GM12865 (cell line): ENCODE results near the gene TDRD12.
A peak's percentile ranks its signal among the peaks of the same experiment; 100 is the strongest.
"Not testable (repeated sequence)": the region's sequence is repeated elsewhere in the genome, so short reads cannot be mapped to it uniquely, and the experiment has no call there.

Experiments
- DNase-seq: peaks from one replicate; pipeline ENCODE4 v3.0.0; 2010; ENCODE audit warnings: low read depth
- H3K4me3 ChIP-seq: 2 replicates; pipeline ENCODE4 v1.5.1; 2011; ENCODE audit warnings: mild to moderate bottlenecking, low read depth, low read length, control low read depth
- TF ChIP-seq, protein P1 (sequence below): IDR thresholded peaks from 2 replicates; pipeline ENCODE4 v1.5.1; 2011; ENCODE audit warnings: low read length, control low read depth, low read depth, inconsistent platforms; ENCODE audit not compliant: insufficient read depth; ENCODE audit errors: missing control alignments

Gene TDRD12

DNA sequence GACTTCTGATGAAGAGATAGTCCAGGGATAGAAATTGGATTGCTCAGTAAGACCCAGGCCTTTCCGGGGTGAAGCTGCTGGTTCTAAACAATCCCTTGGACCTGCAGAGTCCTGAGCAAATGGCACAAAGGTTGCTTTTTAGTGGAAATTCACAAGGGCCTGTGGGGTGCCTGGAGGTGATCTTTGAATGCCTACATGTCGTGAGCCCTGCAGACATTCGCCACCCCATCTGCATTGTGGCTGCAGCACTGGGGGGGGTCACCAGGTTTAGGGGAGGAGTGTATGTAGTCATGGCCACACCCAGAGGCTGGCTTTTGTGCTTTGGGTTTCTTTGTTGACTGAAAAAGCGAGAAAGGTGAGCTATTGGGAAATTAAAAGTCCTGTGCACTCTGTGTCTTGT, 108.6 kb downstream of the TDRD12 start:
- DNase-seq: no peak
- no peak overlapping the region for H3K4me3 ChIP-seq
- TF ChIP-seq, protein P1, sequence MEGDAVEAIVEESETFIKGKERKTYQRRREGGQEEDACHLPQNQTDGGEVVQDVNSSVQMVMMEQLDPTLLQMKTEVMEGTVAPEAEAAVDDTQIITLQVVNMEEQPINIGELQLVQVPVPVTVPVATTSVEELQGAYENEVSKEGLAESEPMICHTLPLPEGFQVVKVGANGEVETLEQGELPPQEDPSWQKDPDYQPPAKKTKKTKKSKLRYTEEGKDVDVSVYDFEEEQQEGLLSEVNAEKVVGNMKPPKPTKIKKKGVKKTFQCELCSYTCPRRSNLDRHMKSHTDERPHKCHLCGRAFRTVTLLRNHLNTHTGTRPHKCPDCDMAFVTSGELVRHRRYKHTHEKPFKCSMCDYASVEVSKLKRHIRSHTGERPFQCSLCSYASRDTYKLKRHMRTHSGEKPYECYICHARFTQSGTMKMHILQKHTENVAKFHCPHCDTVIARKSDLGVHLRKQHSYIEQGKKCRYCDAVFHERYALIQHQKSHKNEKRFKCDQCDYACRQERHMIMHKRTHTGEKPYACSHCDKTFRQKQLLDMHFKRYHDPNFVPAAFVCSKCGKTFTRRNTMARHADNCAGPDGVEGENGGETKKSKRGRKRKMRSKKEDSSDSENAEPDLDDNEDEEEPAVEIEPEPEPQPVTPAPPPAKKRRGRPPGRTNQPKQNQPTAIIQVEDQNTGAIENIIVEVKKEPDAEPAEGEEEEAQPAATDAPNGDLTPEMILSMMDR: no peak

DNA sequence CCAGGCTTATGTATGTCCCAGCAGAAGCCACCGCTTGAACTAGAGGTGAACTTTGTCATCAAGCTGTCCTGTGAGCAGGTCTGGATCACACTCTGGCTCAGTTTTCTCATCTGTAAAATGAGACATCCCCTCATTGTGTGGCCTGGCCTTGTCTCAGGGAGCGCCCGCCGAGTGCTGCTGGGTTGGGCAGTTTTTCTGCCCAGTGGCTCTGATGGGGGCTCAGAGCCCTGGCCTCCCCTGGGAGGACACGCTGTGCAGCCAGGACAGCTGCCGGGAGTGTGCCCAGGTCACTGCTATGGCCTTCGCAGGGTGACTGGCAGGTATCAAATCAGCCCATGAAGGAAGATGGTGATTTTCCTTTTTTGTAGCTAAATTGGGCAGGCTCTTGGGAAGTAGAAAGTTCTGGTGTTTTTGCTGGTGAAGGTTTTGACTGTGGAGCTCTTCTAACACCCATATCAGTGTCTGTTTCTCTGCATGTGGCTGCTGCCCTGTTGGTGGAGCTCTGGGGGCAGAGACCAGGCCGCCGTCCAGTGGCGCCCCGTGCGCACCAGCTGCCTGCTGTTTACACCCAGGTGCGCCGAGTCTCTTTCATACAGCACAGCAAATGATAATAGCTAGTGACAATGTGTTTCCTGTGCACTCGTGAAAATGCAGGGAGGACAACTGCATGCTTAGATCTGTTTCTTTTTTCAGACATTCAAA, 109.2 kb downstream of the TDRD12 start:
- no peak overlapping the region for H3K4me3 ChIP-seq
- TF ChIP-seq, protein P1: no peak
- DNase-seq: no peak

DNA sequence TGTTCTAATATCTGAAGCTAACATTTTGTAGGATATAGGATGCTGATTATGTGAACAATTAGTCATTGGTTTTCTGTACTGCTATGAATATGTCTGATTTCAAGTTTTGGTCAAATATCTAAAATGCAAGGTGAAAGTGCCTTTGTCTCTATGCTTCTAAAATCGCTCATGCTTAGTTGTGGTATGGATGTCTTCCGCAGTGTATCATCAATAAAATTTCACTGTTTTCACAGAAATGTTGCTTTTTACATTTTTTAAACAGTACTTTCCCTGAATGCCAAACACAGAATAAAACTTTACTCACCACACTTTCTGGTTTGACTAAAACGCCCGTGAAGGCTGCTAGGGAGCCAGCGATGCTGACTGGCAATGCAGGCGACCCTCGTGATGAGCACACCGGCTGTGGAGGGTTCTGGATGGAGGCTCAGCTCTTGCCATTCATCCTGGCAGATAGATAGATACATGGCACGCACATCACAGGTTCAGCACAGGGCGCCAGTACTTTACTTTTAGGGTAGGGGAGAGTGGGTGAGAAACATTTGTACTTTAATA, 109.9 kb downstream of the TDRD12 start:
- TF ChIP-seq, protein P1: no peak
- H3K4me3 ChIP-seq: no peak overlapping the region
- DNase-seq: no peak

DNA sequence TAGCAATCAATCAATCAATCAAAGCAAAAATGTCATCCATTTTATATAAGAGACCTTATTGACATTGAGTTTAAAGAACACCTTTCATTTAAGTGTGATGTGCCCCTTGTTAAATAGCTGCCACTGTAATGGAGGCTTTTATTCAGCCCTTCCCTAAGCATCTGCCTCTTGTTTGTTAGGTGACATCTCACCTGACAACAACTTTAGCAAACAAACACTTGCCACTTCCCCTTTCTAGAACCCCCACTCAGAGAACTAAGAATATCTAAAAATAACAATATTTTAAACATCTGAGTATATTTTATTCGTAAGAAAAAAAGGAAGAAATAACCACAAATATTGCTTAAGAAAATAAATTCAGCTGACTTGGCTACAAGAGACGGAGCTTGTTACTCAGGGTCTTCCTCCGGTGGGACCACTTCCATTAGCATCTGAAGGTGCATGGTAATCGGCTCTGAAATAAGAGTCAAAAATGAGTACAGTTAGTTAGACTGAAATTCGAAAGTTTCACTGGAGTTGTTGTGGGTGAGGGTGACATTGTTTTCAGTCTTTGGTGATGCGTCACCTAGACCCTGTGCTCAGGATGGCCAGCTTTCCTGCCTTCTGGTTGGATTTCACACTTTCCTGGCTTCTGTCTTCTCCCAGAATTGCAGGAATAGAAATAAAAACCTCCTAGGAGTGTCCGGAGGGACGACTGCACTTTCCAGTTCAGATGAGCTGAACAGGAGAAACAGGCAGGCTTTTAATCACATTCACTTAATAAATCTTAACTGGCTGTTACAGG, 110.9 kb downstream of the TDRD12 start:
- peak; percentile 50 for DNase-seq
- H3K4me3 ChIP-seq: no peak overlapping the region
- TF ChIP-seq, protein P1: no peak

DNA sequence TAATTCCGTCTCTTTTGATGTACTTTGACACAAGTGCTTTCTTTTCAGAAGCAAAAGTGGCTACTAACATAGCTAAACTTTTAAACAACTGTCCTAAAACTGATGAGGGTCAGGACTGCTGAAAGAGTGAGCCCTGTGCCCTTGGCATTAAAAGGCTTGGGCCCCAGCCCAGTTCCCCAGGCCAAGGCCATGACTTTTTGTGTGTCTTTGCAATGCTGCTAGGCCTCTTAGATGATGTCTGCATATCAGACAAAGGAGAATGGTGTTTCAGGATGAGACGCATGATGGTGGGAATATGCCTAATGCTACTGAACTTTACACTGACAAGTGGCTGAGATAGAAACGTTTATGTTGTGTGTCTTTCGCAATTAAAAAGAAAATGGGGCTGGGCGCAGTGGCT, 112.0 kb downstream of the TDRD12 start:
- H3K4me3 ChIP-seq: no peak overlapping the region
- TF ChIP-seq, protein P1: no peak
- DNase-seq: no peak

DNA sequence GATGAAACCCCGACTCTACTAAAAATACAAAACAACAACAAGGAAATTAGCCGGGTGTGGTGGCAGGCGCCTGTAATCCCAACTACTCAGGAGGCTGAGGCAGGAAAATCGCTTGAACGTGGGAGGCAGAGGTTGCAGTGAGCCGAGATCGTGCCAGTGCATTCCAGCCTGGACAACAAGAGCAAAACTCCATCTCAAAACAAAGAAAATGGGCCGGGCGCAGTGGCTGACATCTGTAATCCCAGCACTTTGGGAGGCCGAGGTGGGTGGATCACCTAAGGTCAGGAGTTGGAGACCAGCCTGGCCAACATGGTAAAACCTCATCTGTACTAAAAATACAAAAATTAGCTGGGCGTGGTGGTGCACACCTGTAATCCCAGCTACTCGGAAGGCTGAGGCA, 112.5 kb downstream of the TDRD12 start:
- H3K4me3 ChIP-seq, DNase-seq: not testable (repeated sequence)

DNA sequence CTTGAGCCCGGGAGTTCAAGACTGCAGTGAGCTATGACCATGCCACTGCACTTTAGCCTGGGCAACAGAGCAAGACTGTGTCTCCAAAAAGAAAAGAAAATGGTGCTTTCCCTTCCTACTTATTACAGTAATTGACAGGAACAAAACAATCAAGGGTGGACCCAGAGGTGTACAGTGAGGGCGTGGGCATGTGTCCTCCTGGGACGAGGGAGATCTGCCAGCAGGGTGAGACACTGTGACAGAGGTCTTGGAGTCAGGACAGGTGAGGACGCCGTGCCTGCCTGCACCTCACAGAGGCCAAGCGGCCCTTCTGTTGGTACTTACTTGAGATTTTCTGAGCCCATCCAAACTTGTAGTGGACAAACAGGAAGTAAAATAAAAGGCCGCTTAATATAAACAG, 113.3 kb downstream of the TDRD12 start:
- H3K4me3 ChIP-seq, DNase-seq: not testable (repeated sequence)

DNA sequence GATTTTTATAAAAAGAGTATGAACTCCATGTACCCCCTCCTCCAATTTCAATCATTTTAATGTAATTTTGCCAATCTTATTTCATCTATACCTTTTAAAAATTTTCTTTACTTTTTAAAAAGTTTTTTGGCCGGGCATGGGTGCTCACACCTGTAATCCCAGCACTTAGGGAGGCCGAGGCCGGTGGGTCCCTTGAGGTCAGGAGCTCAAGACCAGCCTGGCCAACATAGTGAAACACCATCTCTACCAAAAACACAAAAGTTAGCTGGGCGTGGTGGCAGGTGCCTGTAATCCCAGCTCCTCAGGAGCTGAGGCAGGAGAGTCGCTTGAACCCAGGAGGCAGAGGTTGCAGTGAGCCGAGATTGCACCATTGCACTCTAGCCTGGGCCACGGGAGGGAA, 113.8 kb downstream of the TDRD12 start:
- not testable (repeated sequence) for DNase-seq, H3K4me3 ChIP-seq
